Myometrial cell (primary cell): ENCODE measurements around the gene CST4. TPM values are rescaled to one million over a fixed set of nuclear protein-coding genes. Genes with fewer than 3 reads are reported as not detected.

ENCODE experiments used
- total RNA-seq: library from RNA; depleted of rRNA; stranded (reverse); fragments of >200 nt; gene quantifications from 2 replicates; pipeline ENCODE4 v1.2.3, GENCODE V29; 2015

The CST4 gene
- not detected in 2 replicates for total RNA-seq

GRCh38 chr20:23688684-23689398, at the start of gene CST4:
Gene CST4, minus strand, starts transcription at chr20:23689038. Its CDS starts 69 bp downstream, at chr20:23688969.

GRCh38 chr20:23637282-23638221, 51.3 kb downstream of the CST4 start, which contains the start of gene CST3:
Gene CST3, minus strand, starts transcription at chr20:23637955. Its CDS starts 93 bp downstream, at chr20:23637862.

Other genes with a start within 250 kb of the CST4 start
- gene CSTL1, start 249.4 kb downstream of the CST4 start, total RNA-seq, result not detected in 2 replicates
- not detected in 2 replicates for gene CST11, start 236.2 kb downstream of the CST4 start, total RNA-seq
- not detected in 2 replicates for gene CST8, start 197.9 kb downstream of the CST4 start, total RNA-seq
- not detected in 2 replicates for gene CST9L, start 120.6 kb downstream of the CST4 start, total RNA-seq
- not detected in 2 replicates for gene CST9, start 83.1 kb downstream of the CST4 start, total RNA-seq
- 346 and 421 TPM in 2 replicates for gene CST3, start 51.1 kb downstream of the CST4 start, total RNA-seq
- not detected in 2 replicates for gene CST1, start 61.9 kb upstream of the CST4 start, total RNA-seq
- not detected in 2 replicates for gene CST2, start 137.7 kb upstream of the CST4 start, total RNA-seq
- gene CST5, start 190.7 kb upstream of the CST4 start, total RNA-seq, result not detected in 2 replicates